ENCODE results near the gene WDCP. TPM values are rescaled to one million over a fixed set of nuclear protein-coding genes. Genes with fewer than 3 reads are reported as not detected.

Gene WDCP
- total RNA-seq, 2 donors from 2014 or later, result 2.7 to 3.6 TPM

GRCh38 chr2:24054366-24055010, 7.3 kb upstream of the WDCP start:
- Histone ChIP-seq H3K27me3 (no peaks in the 10 kb centered on the region), H3K9me3 (no peaks in the 10 kb centered on the region), H3K4me1 (peaks cover 0 to 6% of the 10 kb centered on the region in 2 donors), H3K27ac (no peak overlapping the region), H3K4me3 (no peak overlapping the region), H3K36me3 (no peaks in the 10 kb centered on the region)
- no peak for DNase-seq (ENCODE audit: low spot score)
- TF ChIP-seq CTCF (IDR thresholded peaks at IDR 0.05), result no peak

GRCh38 chr2:24052951-24053350, 5.8 kb upstream of the WDCP start:
- DNase-seq (ENCODE audit: low spot score), result no peak
- H3K36me3 ChIP-seq, result no peaks in the 10 kb centered on the region
- no peaks in the 10 kb centered on the region for H3K9me3 ChIP-seq
- no peak for TF ChIP-seq CTCF (IDR thresholded peaks at IDR 0.05)
- H3K27ac ChIP-seq, result no peak overlapping the region
- no peaks in the 10 kb centered on the region for H3K27me3 ChIP-seq
- no peak overlapping the region for H3K4me3 ChIP-seq
- H3K4me1 ChIP-seq, result peaks cover 0 to 14% of the 10 kb centered on the region in 2 donors

GRCh38 chr2:24051833-24052232, 4.6 kb upstream of the WDCP start:
- no peaks in the 10 kb centered on the region for H3K27me3 ChIP-seq
- TF ChIP-seq CTCF (IDR thresholded peaks at IDR 0.05), result no peak

GRCh38 chr2:24050041-24050979, 3.1 kb upstream of the WDCP start:
- Histone ChIP-seq H3K27ac (peak overlapping the region; percentile 52 to 56), H3K4me3 (peak overlapping the region; percentile 67 to 79), H3K9me3 (no peaks in the 10 kb centered on the region), H3K4me1 (peaks cover 0 to 26% of the 10 kb centered on the region in 2 donors), H3K27me3 (no peaks in the 10 kb centered on the region), H3K36me3 (no peaks in the 10 kb centered on the region)
- no peak for TF ChIP-seq CTCF (IDR thresholded peaks at IDR 0.05)
- peak; percentile 60 for DNase-seq (ENCODE audit: low spot score)

More at GRCh38 chr2:24051833-24052232, 4.6 kb upstream of the WDCP start:
- Histone ChIP-seq H3K9me3 (no peaks in the 10 kb centered on the region), H3K4me1 (peaks cover 0 to 14% of the 10 kb centered on the region in 2 donors), H3K27ac (no peak overlapping the region), H3K36me3 (no peaks in the 10 kb centered on the region), H3K4me3 (no peak overlapping the region)
- DNase-seq (ENCODE audit: low spot score), result no peak

- Histone ChIP-seq H3K36me3 (no peaks in the 10 kb centered on the region), H3K4me1 (peaks cover 0 to 26% of the 10 kb centered on the region in 2 donors), H3K4me3 (peak within 1 kb of the TSS; percentile 67 to 79), H3K27ac (peak within 1 kb of the TSS; percentile 52 to 56), H3K27me3 (no peaks in the 10 kb centered on the region), H3K9me3 (no peaks in the 10 kb centered on the region)
- peak; percentile 61 for DNase-seq (ENCODE audit: low spot score)
- no peak for TF ChIP-seq CTCF (IDR thresholded peaks at IDR 0.05)
Measured at GRCh38 chr2:24049485-24050021, 2.4 kb upstream of the WDCP start, which contains the start of gene FKBP1B. Gene FKBP1B (plus strand): TSS chr2:24049741. CDS start chr2:24049850, 109 bp downstream.

All from right atrium auricular region (tissue), 2 donors.